Measurements from ENCODE around the gene EXOC6B.

The EXOC6B gene

DNA sequence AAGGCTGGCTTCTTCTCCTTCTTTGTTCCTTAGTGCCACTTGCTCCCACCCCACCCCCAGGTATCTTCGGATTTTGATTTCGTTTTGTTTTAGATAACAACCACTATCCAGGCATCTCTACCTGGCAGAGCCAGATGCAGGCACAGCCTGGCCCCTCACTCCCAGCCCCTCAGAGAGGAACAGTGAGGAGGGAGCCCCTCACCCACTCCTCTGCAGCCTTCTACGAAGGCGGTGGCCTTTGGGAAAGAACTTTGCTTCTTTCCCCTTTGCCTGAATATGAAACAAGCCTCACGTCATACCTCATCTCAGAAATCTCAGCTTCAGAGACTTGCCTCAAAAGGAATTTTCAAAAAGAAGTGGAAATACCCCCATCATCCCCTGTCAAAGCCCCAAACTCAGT is 671.9 kb downstream of the EXOC6B start:
- TF ChIP-seq PAX5 (IDR thresholded peaks at IDR 0.05; ENCODE audit: insufficient read depth, low read length, severe bottlenecking) (no peak), SPI1 (IDR thresholded peaks at IDR 0.05; ENCODE audit: low read depth, low read length) (no peak), POLR2A (IDR thresholded peaks at IDR 0.05; ENCODE audit: low read depth, low read length) (no peak), POLR2AphosphoS5 (IDR thresholded peaks at IDR 0.05; ENCODE audit: low read depth, low read length) (no peak), POU2F2 (IDR thresholded peaks at IDR 0.05; ENCODE audit: low read depth, low read length) (no peak), TAF1 (IDR thresholded peaks at IDR 0.05; ENCODE audit: low read depth, low read length) (no peak)
- FAIRE-seq, result no peak
- DNase-seq (ENCODE audit: insufficient read length, low spot score), result no peak

DNA sequence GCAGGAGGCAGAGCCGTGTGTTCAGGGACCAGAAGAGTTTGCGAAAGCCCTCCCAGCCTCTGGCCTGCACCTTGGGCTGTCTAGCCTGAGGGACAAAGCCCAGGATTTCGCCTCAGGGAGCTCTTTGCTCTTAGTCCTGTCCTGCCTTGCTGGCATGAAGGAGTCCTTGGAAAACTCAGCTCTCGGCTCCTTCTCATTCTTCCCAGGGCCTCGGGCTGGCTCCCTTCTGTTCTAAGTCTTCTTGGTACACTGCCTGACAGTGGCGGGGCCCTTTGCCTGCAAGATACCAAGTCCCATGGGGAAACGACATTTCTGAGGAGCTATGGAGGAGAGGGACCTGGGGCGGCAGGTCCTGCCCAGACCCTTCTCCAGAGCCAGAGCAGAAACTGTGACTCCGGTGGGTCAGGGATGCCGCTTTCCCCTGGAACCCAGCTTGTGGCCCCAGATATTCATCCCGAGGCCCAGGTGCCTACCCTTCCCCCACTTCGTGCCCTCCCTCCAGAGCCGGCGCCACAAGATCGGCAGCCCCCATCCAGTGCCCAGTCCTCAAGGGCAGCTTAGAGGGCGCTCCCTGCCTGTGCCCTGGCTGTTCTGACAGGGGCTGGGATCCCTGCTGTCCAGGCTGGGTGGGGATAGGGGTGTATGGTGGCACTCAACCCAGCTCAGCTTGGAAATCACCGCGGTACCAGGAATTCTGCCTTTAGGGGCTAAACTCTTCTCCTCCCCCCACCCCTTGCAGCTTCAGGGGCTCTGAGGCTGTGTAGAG is 672.6 kb downstream of the EXOC6B start:
- no peak for DNase-seq (ENCODE audit: insufficient read length, low spot score)
- FAIRE-seq, result no peak

DNA sequence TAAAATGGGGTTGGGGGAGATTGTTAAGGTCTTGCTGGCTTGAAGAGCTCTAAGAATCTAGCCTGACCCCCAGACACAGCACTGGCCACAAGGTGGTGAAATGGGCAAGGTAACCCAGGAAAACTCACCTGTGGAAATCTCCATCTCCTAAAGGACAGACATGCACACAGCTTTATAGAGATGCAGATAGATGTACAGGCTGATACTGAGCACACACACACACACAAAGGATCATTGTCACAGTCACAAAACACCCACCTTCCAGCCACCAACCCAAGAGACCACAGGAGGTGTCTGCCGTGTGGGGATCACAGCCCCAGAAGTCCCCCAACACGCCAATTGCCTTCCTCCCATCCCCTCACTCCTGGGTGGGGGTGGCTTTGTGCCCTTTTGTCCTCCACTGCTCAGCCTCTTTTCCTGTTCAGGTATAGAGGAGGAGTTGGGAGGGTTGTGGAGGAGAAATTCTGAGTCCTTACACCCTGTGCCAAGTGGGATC is 674.9 kb downstream of the EXOC6B start:
- no peak for DNase-seq (ENCODE audit: insufficient read length, low spot score)
- TF ChIP-seq POLR2A (IDR thresholded peaks at IDR 0.05; ENCODE audit: low read depth, low read length) (no peak), TAF1 (IDR thresholded peaks at IDR 0.05; ENCODE audit: low read depth, low read length) (no peak), POU2F2 (IDR thresholded peaks at IDR 0.05; ENCODE audit: low read depth, low read length) (no peak), POLR2AphosphoS5 (IDR thresholded peaks at IDR 0.05; ENCODE audit: low read depth, low read length) (no peak), PAX5 (IDR thresholded peaks at IDR 0.05; ENCODE audit: insufficient read depth, low read length, severe bottlenecking) (no peak), SPI1 (IDR thresholded peaks at IDR 0.05; ENCODE audit: low read depth, low read length) (no peak)
- FAIRE-seq, result no peak

More for the DNA sequence above, 672.6 kb downstream of the EXOC6B start:
- TF ChIP-seq POLR2A (IDR thresholded peaks at IDR 0.05; ENCODE audit: low read depth, low read length), result no peak
- no peak for TF ChIP-seq TAF1 (IDR thresholded peaks at IDR 0.05; ENCODE audit: low read depth, low read length)
- TF ChIP-seq POU2F2 (IDR thresholded peaks at IDR 0.05; ENCODE audit: low read depth, low read length), result no peak
- no peak for TF ChIP-seq PAX5 (IDR thresholded peaks at IDR 0.05; ENCODE audit: insufficient read depth, low read length, severe bottlenecking)
- no peak for TF ChIP-seq POLR2AphosphoS5 (IDR thresholded peaks at IDR 0.05; ENCODE audit: low read depth, low read length)
- no peak for TF ChIP-seq SPI1 (IDR thresholded peaks at IDR 0.05; ENCODE audit: low read depth, low read length)

DNA sequence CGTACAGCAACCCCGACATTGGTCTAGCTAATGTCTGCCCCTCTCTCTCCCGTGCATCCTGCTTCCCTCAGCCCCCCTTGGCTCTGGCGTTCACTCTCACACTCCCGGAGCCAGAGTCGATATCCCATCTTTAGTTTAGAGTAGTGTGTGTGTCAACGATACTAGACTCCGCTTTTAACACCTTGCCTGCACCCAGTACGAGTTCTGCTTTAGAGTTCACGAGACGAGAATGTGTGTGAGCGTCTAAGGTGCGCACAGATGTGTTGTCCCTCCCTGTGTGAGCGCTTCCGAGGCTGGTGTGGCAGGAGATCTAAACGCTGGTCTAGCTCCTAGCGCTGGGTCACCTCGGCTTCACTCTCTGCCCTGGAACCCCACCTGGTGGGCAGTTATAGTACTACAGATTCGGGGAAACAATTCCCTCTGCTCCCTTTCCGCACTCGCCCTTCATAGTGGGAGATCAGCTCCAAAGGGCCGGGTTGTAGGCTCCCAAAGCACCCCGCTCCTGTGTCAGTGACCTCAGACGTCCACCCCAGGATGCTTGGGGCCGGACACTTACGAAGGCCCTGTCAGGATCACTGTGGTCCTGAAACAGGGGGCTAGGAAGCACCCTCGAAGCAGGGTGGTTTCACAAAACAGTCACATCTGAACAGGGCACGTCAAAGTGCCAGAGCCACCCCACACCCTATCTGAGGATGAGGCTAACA is 675.5 kb downstream of the EXOC6B start:
- no peak for TF ChIP-seq POLR2A (IDR thresholded peaks at IDR 0.05; ENCODE audit: low read depth, low read length)
- no peak for TF ChIP-seq POLR2AphosphoS5 (IDR thresholded peaks at IDR 0.05; ENCODE audit: low read depth, low read length)
- no peak for TF ChIP-seq TAF1 (IDR thresholded peaks at IDR 0.05; ENCODE audit: low read depth, low read length)
- TF ChIP-seq PAX5 (IDR thresholded peaks at IDR 0.05; ENCODE audit: insufficient read depth, low read length, severe bottlenecking), result no peak
- TF ChIP-seq POU2F2 (IDR thresholded peaks at IDR 0.05; ENCODE audit: low read depth, low read length), result no peak
- no peak for TF ChIP-seq SPI1 (IDR thresholded peaks at IDR 0.05; ENCODE audit: low read depth, low read length)
- DNase-seq (ENCODE audit: insufficient read length, low spot score) (no peak), FAIRE-seq (no peak)

DNA sequence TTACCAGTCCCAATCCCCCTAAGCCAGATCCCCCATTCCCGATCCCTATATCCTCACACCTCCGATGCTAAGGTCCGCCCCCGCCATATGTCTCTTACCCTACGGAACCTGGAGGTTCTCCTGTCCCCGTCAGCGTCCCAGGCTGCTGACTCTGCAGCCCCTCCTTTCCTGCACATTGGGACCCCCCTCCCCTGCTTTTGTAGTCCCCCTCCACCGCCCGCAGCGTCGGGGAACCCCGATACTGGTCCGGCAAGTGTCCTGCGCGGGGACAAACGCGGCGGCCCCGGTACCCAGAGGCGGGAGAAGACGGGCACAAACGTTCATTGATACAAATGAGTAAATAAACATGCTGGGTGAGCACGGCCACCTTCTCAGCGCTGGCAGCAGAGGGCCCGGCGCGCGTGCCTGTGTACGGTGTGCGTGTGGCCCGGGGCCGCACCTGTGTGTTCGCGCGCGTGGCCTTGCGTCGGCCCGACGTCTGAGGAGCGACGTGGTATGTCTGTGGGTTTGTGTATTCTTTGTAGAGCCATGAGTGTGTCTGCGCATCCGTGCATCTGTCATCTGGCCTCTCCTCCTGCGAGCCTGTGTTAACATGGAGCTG is 676.2 kb downstream of the EXOC6B start:
- FAIRE-seq, result no peak
- no peak for TF ChIP-seq SPI1 (IDR thresholded peaks at IDR 0.05; ENCODE audit: low read depth, low read length)
- no peak for DNase-seq (ENCODE audit: insufficient read length, low spot score)

DNA sequence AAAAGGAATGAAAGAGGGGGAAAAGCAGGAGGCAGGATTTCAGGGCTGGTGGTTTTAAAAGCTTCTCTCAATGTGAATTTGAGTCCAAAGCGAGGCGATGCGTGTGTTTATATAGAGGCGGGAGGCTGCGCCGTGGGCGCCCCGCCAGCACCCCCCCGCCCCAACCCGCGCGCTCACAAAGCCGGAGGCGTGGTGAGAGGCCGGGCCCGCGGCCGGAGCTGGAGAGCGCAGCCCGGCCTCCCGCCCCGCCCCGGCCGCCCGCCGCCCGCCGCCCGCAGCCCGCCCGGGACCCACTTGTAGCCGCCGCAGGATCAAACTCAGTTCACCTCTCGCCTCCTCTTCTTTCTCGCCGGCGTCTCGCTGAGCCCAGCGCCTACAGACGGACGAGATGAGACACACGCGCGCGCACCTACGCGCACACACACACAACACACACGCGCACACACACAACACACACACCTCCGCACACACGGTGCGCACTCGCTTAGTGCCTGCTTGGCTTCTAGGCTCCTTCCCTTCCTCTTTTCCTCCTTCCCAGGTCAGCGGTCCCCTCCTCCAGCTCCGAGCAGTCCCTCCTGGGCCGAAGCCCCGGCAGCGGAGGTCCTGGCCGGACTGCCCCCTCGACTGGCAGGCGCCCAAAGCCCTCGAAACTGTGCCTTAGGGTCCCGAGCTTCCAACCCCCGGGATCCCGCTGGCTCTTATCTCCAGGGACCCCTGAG is 676.8 kb downstream of the EXOC6B start:
- no peak for FAIRE-seq
- TF ChIP-seq POLR2AphosphoS5 (IDR thresholded peaks at IDR 0.05; ENCODE audit: low read depth, low read length) (no peak), POLR2A (IDR thresholded peaks at IDR 0.05; ENCODE audit: low read depth, low read length) (no peak), POU2F2 (IDR thresholded peaks at IDR 0.05; ENCODE audit: low read depth, low read length) (no peak), SPI1 (IDR thresholded peaks at IDR 0.05; ENCODE audit: low read depth, low read length) (no peak), TAF1 (IDR thresholded peaks at IDR 0.05; ENCODE audit: low read depth, low read length) (no peak), PAX5 (IDR thresholded peaks at IDR 0.05; ENCODE audit: insufficient read depth, low read length, severe bottlenecking) (no peak)
- no peak for DNase-seq (ENCODE audit: insufficient read length, low spot score)

DNA sequence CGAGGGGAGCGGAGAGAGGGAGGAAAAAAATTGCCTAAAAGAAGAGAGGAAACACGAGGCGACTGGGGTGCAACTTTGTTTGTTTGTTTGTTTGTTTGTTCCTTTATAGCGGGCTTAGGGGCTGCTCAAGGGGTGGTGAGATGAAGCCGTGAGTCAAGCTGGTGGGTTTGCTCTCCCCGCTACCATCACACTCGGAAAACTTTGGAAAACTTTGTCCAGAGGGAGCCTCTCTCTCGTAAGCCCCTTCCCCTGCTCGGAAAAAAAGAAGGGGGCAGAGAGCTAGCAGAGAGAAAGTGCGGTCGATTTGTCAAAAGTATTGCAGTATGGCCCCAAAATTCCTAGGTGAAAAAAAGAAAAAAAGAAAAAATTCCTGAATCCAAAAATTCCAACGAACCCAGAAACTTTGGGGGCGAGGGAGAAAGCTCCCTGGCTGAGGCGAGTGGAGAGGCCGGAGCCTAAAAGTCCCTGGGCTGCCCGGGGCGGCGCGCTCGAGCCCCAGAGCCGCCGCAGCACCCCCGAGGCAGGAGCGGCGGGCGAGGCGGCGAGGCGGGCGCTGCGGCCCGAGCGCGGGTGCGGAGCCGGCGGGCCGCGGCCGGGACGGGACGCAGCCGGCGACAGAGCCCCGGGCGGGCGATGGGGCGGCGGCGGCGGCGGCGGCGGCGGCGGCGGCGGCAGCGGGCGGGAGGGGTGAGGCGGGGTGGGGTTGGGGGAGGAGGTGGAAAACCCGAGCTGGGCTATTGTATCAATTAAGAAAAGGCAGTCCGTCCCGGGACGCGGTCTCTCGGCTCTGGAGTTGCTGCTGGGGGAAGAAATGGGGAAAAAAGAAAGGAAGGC is 677.6 kb downstream of the EXOC6B start:
- DNase-seq (ENCODE audit: insufficient read length, low spot score), result no peak
- no peak for FAIRE-seq
- TF ChIP-seq POLR2A (IDR thresholded peaks at IDR 0.05; ENCODE audit: low read depth, low read length) (no peak), POU2F2 (IDR thresholded peaks at IDR 0.05; ENCODE audit: low read depth, low read length) (no peak), PAX5 (IDR thresholded peaks at IDR 0.05; ENCODE audit: insufficient read depth, low read length, severe bottlenecking) (no peak), SPI1 (IDR thresholded peaks at IDR 0.05; ENCODE audit: low read depth, low read length) (no peak), TAF1 (IDR thresholded peaks at IDR 0.05; ENCODE audit: low read depth, low read length) (no peak), POLR2AphosphoS5 (IDR thresholded peaks at IDR 0.05; ENCODE audit: low read depth, low read length) (no peak)

DNA sequence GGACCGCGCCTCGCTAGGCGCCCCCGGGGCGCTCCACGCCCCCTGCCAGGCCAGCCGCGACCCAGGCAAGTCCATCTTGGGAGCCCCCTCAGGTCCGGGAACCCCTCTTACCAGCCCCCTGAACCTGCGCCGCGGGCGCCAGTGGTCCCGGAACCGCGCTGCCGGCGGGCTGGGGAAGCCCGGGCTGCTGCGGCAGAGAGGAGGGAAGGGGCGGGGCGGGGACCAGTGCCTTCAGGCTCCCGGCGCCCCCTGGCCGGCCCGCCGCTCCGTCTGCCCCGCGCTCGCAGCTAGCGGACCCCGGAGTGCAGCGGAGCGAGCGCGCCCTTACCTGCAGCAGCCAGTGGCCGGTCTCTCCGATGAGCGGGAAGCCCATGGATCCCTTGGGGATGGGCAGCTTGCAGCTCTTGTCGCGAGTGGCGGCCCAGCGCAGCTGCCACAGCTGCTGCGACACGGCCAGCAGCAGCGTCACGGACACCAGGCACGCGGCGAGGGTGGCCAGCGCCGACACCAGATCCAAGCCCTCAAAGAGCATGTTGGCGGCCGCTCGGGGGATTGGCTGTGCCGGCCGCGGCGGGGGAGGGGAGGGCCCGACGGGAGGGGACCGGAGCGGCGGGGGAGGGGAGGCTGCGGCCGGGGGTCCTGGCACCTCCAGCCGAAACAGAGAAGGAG is 678.4 kb downstream of the EXOC6B start, which contains the start of gene CYP26B1:
Gene CYP26B1, minus strand, starts transcription at position 560 of the 669 bp plus-strand sequence. Its CDS starts 28 bp downstream, at position 532.
- FAIRE-seq (no peak), DNase-seq (ENCODE audit: insufficient read length, low spot score) (no peak)
- TF ChIP-seq SPI1 (IDR thresholded peaks at IDR 0.05; ENCODE audit: low read depth, low read length) (no peak), POLR2AphosphoS5 (IDR thresholded peaks at IDR 0.05; ENCODE audit: low read depth, low read length) (no peak), PAX5 (IDR thresholded peaks at IDR 0.05; ENCODE audit: insufficient read depth, low read length, severe bottlenecking) (no peak), POU2F2 (IDR thresholded peaks at IDR 0.05; ENCODE audit: low read depth, low read length) (no peak), TAF1 (IDR thresholded peaks at IDR 0.05; ENCODE audit: low read depth, low read length) (no peak), POLR2A (IDR thresholded peaks at IDR 0.05; ENCODE audit: low read depth, low read length) (no peak)

Measured in GM12891 (cell line).